GM23338 (cell line): Measurements from ENCODE around the gene CORO2A.

ENCODE experiments used
- CREB1 ChIP-seq: fragments of 250-450 bp; sonication (Bioruptor Pico); IDR thresholded peaks from 2 replicates; pipeline ENCODE4 v1.5.0; 2020; ENCODE audit warnings: low read depth, mild to moderate bottlenecking, moderate library complexity
- ETS1 ChIP-seq: IDR thresholded peaks from 2 replicates; pipeline ENCODE4 v1.6.1; 2016; ENCODE audit warnings: antibody characterized with exemption
- EZH2 ChIP-seq: fragments of 200-600 bp; sonication (generic); IDR thresholded peaks from one replicate; pipeline ENCODE4 v1.8.0; 2017; ENCODE audit warnings: antibody characterized with exemption, mild to moderate bottlenecking, low read depth; ENCODE audit not compliant: unreplicated experiment
- EZH2phosphoT487 ChIP-seq: fragments of 200-600 bp; sonication (generic); IDR thresholded peaks from one replicate; pipeline ENCODE4 v1.8.1; 2018; ENCODE audit warnings: antibody characterized with exemption; ENCODE audit not compliant: unreplicated experiment
- JUNB ChIP-seq: IDR thresholded peaks from one replicate; pipeline ENCODE4 v1.6.1; 2016; ENCODE audit warnings: antibody characterized with exemption; ENCODE audit not compliant: unreplicated experiment
- NANOG ChIP-seq: IDR thresholded peaks from 2 replicates; pipeline ENCODE4 v1.6.1; 2016; ENCODE audit warnings: antibody characterized with exemption, borderline replicate concordance
- POLR2AphosphoS5 ChIP-seq: IDR thresholded peaks from 2 replicates; pipeline ENCODE4 v1.6.1; 2016; ENCODE audit warnings: antibody characterized with exemption, low read depth
- REST ChIP-seq: IDR thresholded peaks from one replicate; pipeline ENCODE4 v1.6.1; 2018; ENCODE audit warnings: antibody characterized with exemption; ENCODE audit not compliant: unreplicated experiment
- STAT1 ChIP-seq: IDR thresholded peaks from one replicate; pipeline ENCODE4 v1.6.1; 2016; ENCODE audit warnings: antibody characterized with exemption; ENCODE audit not compliant: unreplicated experiment
- ZNF114 ChIP-seq: fragments of 250-450 bp; sonication (Bioruptor Pico); IDR thresholded peaks from 2 replicates; pipeline ENCODE4 v1.5.0; 2020; ENCODE audit warnings: mild to moderate bottlenecking, moderate library complexity
- ZNF331 ChIP-seq: fragments of 250-450 bp; sonication (Bioruptor Pico); IDR thresholded peaks from 2 replicates; pipeline ENCODE4 v1.5.0; 2020; ENCODE audit warnings: low read depth, mild to moderate bottlenecking, moderate library complexity
- TF ChIP-seq, protein P1 (sequence below), 2 experiments: fragments of 200-600 bp in 1 of 2; sonication (generic) in 1 of 2; conservative IDR thresholded peaks; 2 replicates each; pipeline versions ENCODE4 v1.5.1 to v1.6.1; 2016 to 2017; ENCODE audit warnings: antibody characterized with exemption in 2 of 2, low read depth in 2 of 2, mild to moderate bottlenecking in 2 of 2, moderate library complexity in 1 of 2
- TF ChIP-seq, protein P2 (sequence below): fragments of 250-450 bp; sonication (Bioruptor Pico); IDR thresholded peaks from 2 replicates; pipeline ENCODE4 v1.5.0; 2020; ENCODE audit warnings: mild to moderate bottlenecking, moderate library complexity

GRCh38 chr9:98105006-98105405 lies 87.4 kb downstream of the CORO2A start:
- TF ChIP-seq POLR2AphosphoS5 (no peak), EZH2 (no peak), REST (no peak), CREB1 (CRISPR knock-in tag) (no peak), EZH2phosphoT487 (no peak), JUNB (no peak), NANOG (no peak), STAT1 (no peak), ZNF331 (CRISPR knock-in tag) (no peak), ETS1 (no peak), ZNF114 (CRISPR knock-in tag) (no peak)
- TF ChIP-seq, protein P1, sequence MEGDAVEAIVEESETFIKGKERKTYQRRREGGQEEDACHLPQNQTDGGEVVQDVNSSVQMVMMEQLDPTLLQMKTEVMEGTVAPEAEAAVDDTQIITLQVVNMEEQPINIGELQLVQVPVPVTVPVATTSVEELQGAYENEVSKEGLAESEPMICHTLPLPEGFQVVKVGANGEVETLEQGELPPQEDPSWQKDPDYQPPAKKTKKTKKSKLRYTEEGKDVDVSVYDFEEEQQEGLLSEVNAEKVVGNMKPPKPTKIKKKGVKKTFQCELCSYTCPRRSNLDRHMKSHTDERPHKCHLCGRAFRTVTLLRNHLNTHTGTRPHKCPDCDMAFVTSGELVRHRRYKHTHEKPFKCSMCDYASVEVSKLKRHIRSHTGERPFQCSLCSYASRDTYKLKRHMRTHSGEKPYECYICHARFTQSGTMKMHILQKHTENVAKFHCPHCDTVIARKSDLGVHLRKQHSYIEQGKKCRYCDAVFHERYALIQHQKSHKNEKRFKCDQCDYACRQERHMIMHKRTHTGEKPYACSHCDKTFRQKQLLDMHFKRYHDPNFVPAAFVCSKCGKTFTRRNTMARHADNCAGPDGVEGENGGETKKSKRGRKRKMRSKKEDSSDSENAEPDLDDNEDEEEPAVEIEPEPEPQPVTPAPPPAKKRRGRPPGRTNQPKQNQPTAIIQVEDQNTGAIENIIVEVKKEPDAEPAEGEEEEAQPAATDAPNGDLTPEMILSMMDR (conservative IDR thresholded peaks at IDR 0.05; ENCODE audit: low read depth in 2 of 2), result no peak
- TF ChIP-seq, protein P2, sequence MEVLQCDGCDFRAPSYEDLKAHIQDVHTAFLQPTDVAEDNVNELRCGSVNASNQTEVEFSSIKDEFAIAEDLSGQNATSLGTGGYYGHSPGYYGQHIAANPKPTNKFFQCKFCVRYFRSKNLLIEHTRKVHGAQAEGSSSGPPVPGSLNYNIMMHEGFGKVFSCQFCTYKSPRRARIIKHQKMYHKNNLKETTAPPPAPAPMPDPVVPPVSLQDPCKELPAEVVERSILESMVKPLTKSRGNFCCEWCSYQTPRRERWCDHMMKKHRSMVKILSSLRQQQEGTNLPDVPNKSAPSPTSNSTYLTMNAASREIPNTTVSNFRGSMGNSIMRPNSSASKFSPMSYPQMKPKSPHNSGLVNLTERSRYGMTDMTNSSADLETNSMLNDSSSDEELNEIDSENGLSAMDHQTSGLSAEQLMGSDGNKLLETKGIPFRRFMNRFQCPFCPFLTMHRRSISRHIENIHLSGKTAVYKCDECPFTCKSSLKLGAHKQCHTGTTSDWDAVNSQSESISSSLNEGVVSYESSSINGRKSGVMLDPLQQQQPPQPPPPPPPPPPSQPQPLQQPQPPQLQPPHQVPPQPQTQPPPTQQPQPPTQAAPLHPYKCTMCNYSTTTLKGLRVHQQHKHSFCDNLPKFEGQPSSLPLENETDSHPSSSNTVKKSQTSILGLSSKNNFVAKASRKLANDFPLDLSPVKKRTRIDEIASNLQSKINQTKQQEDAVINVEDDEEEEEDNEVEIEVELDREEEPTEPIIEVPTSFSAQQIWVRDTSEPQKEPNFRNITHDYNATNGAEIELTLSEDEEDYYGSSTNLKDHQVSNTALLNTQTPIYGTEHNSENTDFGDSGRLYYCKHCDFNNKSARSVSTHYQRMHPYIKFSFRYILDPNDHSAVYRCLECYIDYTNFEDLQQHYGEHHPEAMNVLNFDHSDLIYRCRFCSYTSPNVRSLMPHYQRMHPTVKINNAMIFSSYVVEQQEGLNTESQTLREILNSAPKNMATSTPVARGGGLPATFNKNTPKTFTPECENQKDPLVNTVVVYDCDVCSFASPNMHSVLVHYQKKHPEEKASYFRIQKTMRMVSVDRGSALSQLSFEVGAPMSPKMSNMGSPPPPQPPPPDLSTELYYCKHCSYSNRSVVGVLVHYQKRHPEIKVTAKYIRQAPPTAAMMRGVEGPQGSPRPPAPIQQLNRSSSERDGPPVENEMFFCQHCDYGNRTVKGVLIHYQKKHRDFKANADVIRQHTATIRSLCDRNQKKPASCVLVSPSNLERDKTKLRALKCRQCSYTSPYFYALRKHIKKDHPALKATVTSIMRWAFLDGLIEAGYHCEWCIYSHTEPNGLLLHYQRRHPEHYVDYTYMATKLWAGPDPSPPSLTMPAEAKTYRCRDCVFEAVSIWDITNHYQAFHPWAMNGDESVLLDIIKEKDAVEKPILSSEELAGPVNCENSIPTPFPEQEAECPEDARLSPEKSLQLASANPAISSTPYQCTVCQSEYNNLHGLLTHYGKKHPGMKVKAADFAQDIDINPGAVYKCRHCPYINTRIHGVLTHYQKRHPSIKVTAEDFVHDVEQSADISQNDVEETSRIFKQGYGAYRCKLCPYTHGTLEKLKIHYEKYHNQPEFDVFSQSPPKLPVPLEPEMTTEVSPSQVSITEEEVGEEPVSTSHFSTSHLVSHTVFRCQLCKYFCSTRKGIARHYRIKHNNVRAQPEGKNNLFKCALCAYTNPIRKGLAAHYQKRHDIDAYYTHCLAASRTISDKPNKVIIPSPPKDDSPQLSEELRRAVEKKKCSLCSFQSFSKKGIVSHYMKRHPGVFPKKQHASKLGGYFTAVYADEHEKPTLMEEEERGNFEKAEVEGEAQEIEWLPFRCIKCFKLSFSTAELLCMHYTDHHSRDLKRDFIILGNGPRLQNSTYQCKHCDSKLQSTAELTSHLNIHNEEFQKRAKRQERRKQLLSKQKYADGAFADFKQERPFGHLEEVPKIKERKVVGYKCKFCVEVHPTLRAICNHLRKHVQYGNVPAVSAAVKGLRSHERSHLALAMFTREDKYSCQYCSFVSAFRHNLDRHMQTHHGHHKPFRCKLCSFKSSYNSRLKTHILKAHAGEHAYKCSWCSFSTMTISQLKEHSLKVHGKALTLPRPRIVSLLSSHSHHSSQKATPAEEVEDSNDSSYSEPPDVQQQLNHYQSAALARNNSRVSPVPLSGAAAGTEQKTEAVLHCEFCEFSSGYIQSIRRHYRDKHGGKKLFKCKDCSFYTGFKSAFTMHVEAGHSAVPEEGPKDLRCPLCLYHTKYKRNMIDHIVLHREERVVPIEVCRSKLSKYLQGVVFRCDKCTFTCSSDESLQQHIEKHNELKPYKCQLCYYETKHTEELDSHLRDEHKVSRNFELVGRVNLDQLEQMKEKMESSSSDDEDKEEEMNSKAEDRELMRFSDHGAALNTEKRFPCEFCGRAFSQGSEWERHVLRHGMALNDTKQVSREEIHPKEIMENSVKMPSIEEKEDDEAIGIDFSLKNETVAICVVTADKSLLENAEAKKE (CRISPR knock-in tag), result no peak
